ENCODE results near the gene RICTOR.

GRCh38 chr5:38927470-38927869 lies 146.7 kb downstream of the RICTOR start:
- no peak for TF ChIP-seq TSHZ2 (CRISPR knock-in tag; IDR thresholded peaks at IDR 0.05)
- no peak for TF ChIP-seq ZFP30 (CRISPR knock-in tag; IDR thresholded peaks at IDR 0.05)
- no peak for TF ChIP-seq PATZ1 (CRISPR knock-in tag; IDR thresholded peaks at IDR 0.05; ENCODE audit: borderline replicate concordance)
- no peak for TF ChIP-seq ZNF70 (CRISPR knock-in tag; IDR thresholded peaks at IDR 0.05)
- TF ChIP-seq ZFP3 (CRISPR knock-in tag; IDR thresholded peaks at IDR 0.05): no peak
- TF ChIP-seq TOX (CRISPR knock-in tag; IDR thresholded peaks at IDR 0.05; ENCODE audit: borderline replicate concordance): no peak
- TF ChIP-seq GLIS3 (CRISPR knock-in tag; IDR thresholded peaks at IDR 0.05): no peak
- no peak for TF ChIP-seq ARNTL (CRISPR knock-in tag; IDR thresholded peaks at IDR 0.05; ENCODE audit: borderline replicate concordance, low read depth)
- no peak for TF ChIP-seq CSDC2 (CRISPR knock-in tag; IDR thresholded peaks at IDR 0.05)
- TF ChIP-seq SNAI2 (CRISPR knock-in tag; IDR thresholded peaks at IDR 0.05): no peak
- no peak for TF ChIP-seq RARB (CRISPR knock-in tag; IDR thresholded peaks at IDR 0.05)
- no peak for TF ChIP-seq TCF4 (CRISPR knock-in tag; IDR thresholded peaks at IDR 0.05; ENCODE audit: borderline replicate concordance)

All from SK-N-SH treated with all-trans-retinoic acid at 6 μM for 48 hours (cell line).